Measurements from ENCODE around the gene HOXA9.

GRCh38 chr7:27204851-27205322 is 39.5 kb upstream of the HOXA9 start:
- TF ChIP-seq KLF10 (tag by site-specific recombination; IDR thresholded peaks at IDR 0.05) (no peak), CTCF (tag by site-specific recombination; IDR thresholded peaks at IDR 0.05) (no peak), YY1 (tag by site-specific recombination; IDR thresholded peaks at IDR 0.05) (no peak), ZNF433 (tag by site-specific recombination; IDR thresholded peaks at IDR 0.05; ENCODE audit: low read depth) (no peak), REST (tag by site-specific recombination; IDR thresholded peaks at IDR 0.05) (no peak), ZNF138 (tag by site-specific recombination; IDR thresholded peaks at IDR 0.05; ENCODE audit: borderline replicate concordance) (no peak), ZBTB49 (tag by site-specific recombination; IDR thresholded peaks at IDR 0.05; ENCODE audit: low read depth) (no peak)
- TF ChIP-seq, protein P1, sequence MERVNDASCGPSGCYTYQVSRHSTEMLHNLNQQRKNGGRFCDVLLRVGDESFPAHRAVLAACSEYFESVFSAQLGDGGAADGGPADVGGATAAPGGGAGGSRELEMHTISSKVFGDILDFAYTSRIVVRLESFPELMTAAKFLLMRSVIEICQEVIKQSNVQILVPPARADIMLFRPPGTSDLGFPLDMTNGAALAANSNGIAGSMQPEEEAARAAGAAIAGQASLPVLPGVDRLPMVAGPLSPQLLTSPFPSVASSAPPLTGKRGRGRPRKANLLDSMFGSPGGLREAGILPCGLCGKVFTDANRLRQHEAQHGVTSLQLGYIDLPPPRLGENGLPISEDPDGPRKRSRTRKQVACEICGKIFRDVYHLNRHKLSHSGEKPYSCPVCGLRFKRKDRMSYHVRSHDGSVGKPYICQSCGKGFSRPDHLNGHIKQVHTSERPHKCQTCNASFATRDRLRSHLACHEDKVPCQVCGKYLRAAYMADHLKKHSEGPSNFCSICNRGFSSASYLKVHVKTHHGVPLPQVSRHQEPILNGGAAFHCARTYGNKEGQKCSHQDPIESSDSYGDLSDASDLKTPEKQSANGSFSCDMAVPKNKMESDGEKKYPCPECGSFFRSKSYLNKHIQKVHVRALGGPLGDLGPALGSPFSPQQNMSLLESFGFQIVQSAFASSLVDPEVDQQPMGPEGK (tag by site-specific recombination; IDR thresholded peaks at IDR 0.05) = no peak
- TF ChIP-seq, protein P2, sequence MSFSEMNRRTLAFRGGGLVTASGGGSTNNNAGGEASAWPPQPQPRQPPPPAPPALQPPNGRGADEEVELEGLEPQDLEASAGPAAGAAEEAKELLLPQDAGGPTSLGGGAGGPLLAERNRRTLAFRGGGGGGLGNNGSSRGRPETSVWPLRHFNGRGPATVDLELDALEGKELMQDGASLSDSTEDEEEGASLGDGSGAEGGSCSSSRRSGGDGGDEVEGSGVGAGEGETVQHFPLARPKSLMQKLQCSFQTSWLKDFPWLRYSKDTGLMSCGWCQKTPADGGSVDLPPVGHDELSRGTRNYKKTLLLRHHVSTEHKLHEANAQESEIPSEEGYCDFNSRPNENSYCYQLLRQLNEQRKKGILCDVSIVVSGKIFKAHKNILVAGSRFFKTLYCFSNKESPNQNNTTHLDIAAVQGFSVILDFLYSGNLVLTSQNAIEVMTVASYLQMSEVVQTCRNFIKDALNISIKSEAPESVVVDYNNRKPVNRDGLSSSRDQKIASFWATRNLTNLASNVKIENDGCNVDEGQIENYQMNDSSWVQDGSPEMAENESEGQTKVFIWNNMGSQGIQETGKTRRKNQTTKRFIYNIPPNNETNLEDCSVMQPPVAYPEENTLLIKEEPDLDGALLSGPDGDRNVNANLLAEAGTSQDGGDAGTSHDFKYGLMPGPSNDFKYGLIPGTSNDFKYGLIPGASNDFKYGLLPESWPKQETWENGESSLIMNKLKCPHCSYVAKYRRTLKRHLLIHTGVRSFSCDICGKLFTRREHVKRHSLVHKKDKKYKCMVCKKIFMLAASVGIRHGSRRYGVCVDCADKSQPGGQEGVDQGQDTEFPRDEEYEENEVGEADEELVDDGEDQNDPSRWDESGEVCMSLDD (tag by site-specific recombination; IDR thresholded peaks at IDR 0.05) = no peak
